HepG2 (cell line): ENCODE results near the gene RINL. TPM values are rescaled to one million over a fixed set of nuclear protein-coding genes. Genes with fewer than 3 reads are reported as not detected.

ENCODE experiments used
- BORCS8-MEF2B ChIP-seq: sonication (generic); formaldehyde crosslinking; IDR thresholded peaks from 2 replicates; pipeline ENCODE4 v1.8.0; 2022; ENCODE audit warnings: mild to moderate bottlenecking, missing genetic modification reagents
- ELF3 ChIP-seq: IDR thresholded peaks from 2 replicates; pipeline ENCODE4 v1.6.1; 2016; ENCODE audit warnings: missing genetic modification reagents, missing compliant biosample characterization
- FOSL2 ChIP-seq: sonication (generic); formaldehyde crosslinking; IDR thresholded peaks from 2 replicates; pipeline ENCODE4 v1.4.0; 2020; ENCODE audit warnings: missing genetic modification reagents
- GATAD2A ChIP-seq: IDR thresholded peaks from 2 replicates; pipeline ENCODE4 v1.6.1; 2016
- GFI1 ChIP-seq: sonication (generic); formaldehyde crosslinking; IDR thresholded peaks from 2 replicates; pipeline ENCODE4 v1.5.0; 2020; ENCODE audit warnings: missing genetic modification reagents, mild to moderate bottlenecking, borderline replicate concordance
- HOXA3 ChIP-seq: sonication (generic); formaldehyde crosslinking; IDR thresholded peaks from 2 replicates; pipeline ENCODE4 v1.5.0; 2020; ENCODE audit warnings: missing genetic modification reagents
- IRF1 ChIP-seq: sonication (generic); formaldehyde crosslinking; IDR thresholded peaks from 2 replicates; pipeline ENCODE4 v1.4.0; 2020; ENCODE audit warnings: low read depth, mild to moderate bottlenecking, missing genetic modification reagents
- KMT2B ChIP-seq: IDR thresholded peaks from 2 replicates; pipeline ENCODE4 v1.6.1; 2016; ENCODE audit warnings: missing genetic modification reagents, missing compliant biosample characterization
- NR2C2 ChIP-seq: sonication (generic); formaldehyde crosslinking; IDR thresholded peaks from 2 replicates; pipeline ENCODE4 v1.4.0; 2020; ENCODE audit warnings: missing genetic modification reagents, mild to moderate bottlenecking, moderate library complexity, borderline replicate concordance
- PAXIP1 ChIP-seq: sonication (generic); formaldehyde crosslinking; conservative IDR thresholded peaks from 2 replicates; pipeline ENCODE4 v1.4.0; 2020; ENCODE audit warnings: mild to moderate bottlenecking, missing genetic modification reagents, moderate library complexity
- POGZ ChIP-seq: sonication (generic); formaldehyde crosslinking; IDR thresholded peaks from 2 replicates; pipeline ENCODE4 v1.4.0; 2020; ENCODE audit warnings: mild to moderate bottlenecking, missing genetic modification reagents
- POLR2G ChIP-seq: fragments of 200-400 bp; formaldehyde crosslinking; IDR thresholded peaks from 2 replicates; pipeline ENCODE4 v1.6.1; 2018; ENCODE audit warnings: mild to moderate bottlenecking, low read depth, low read length, moderate library complexity
- RAD51 ChIP-seq: fragments of 450-650 bp; IDR thresholded peaks from 2 replicates; pipeline ENCODE4 v1.6.1; 2016; ENCODE audit warnings: borderline replicate concordance
- SMARCE1 ChIP-seq: fragments of 450-650 bp; IDR thresholded peaks from 2 replicates; pipeline ENCODE4 v1.6.1; 2017; ENCODE audit warnings: borderline replicate concordance
- SRF ChIP-seq: IDR thresholded peaks from 2 replicates; pipeline ENCODE4 v1.6.1; 2011; ENCODE audit warnings: mild to moderate bottlenecking, low read depth, low read length, moderate library complexity
- TEAD2 ChIP-seq: sonication (generic); formaldehyde crosslinking; IDR thresholded peaks from 2 replicates; pipeline ENCODE4 v1.9.0; 2021; ENCODE audit warnings: missing genetic modification reagents
- ZMYM3 ChIP-seq: sonication (generic); formaldehyde crosslinking; IDR thresholded peaks from 2 replicates; pipeline ENCODE4 v1.5.1; 2020; ENCODE audit warnings: mild to moderate bottlenecking, missing genetic modification reagents
- ZNF281 ChIP-seq: sonication (generic); formaldehyde crosslinking; IDR thresholded peaks from 2 replicates; pipeline ENCODE4 v1.4.0; 2020; ENCODE audit warnings: missing genetic modification reagents, borderline replicate concordance
- ZNF503 ChIP-seq: sonication (generic); formaldehyde crosslinking; IDR thresholded peaks from 2 replicates; pipeline ENCODE4 v1.4.0; 2020; ENCODE audit warnings: missing genetic modification reagents
- ZNF547 ChIP-seq: sonication (generic); formaldehyde crosslinking; IDR thresholded peaks from 2 replicates; pipeline ENCODE4 v1.5.1; 2020; ENCODE audit warnings: mild to moderate bottlenecking, missing genetic modification reagents
- ZNF564 ChIP-seq: sonication (generic); formaldehyde crosslinking; IDR thresholded peaks from 2 replicates; pipeline ENCODE4 v1.8.1; 2023; ENCODE audit warnings: mild to moderate bottlenecking, missing genetic modification reagents
- ZNF883 ChIP-seq: sonication (generic); formaldehyde crosslinking; IDR thresholded peaks from 2 replicates; pipeline ENCODE4 v1.5.1; 2020; ENCODE audit warnings: mild to moderate bottlenecking, missing genetic modification reagents; ENCODE audit errors: not compliant biosample characterization
- polyA plus RNA-seq, 8 experiments: library from polyadenylated mRNA; depleted of rRNA in 3 of 8; stranded (reverse) in 7 of 8; unstranded in 1 of 8; fragments of >200 nt; fragmentation: Illumina TruSeq in 4 of 8; extraction: Trizol in 4 of 8; gene quantifications; 2 replicates each; pipeline versions ENCODE4 v1.2.1 to v1.2.3, GENCODE V29; 2011 to 2016; ENCODE audit warnings: low read depth in 4 of 8, missing spikeins in 1 of 8, mixed read lengths in 1 of 8; ENCODE audit not compliant: insufficient read depth in 1 of 8
- total RNA-seq, 5 experiments: library from RNA; depleted of rRNA; stranded (reverse); fragments of >200 nt; fragmentation: Illumina TruSeq; extraction: Trizol; gene quantifications; 2 replicates each; pipeline ENCODE4 v1.2.3, GENCODE V29; 2016; ENCODE audit warnings: low read depth in 1 of 5

The RINL gene
- total and polyA plus RNA-seq, 2 of the 13 experiments (the other 11 are each of a cell fraction or from before 2014, with no cell fraction given), result 11.4 to 18.0 TPM

DNA sequence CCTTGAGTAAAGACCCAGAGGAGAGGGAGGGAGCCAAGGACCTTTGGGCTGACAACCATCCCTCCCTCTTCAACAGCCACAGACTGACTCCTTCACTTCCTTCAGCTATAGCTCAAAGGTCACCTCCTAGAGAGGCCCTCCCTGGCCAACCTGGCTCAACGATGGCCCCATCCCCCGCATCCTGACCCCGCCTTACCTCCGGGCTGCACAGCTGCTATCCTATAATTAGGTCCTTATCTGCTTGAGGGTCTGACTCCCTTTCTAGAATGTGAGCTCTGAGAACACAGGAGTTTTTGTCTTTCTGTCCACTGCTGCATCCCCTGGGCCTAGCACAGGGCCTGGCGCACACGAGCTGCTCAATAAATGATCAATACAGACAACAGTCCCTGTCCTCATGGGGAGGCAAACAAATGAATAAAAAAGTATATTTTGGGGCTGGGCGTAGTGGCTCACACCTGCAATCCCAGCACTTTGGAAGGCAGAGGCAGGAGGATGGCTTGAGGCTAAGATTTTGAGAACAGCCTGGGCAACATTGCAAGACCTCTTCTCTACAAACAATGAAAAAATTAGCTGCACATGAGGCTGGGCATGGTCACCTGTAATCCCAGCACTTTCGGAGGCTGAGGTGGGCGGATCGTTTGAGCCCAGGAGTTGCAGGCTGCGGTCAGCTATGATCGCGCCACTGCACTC, 58.7 kb downstream of the RINL start (continued):
- TF ChIP-seq PAXIP1 (CRISPR knock-in tag), result peak; percentile 78
- TF ChIP-seq HOXA3 (CRISPR knock-in tag), result peak; percentile 39; the same call in 1 of the 2 replicates
- no peak for TF ChIP-seq ZNF547
- peak; percentile 25; the same call in 1 of the 2 replicates for TF ChIP-seq ELF3 (CRISPR knock-in tag)
- TF ChIP-seq ZNF503, result no peak
- TF ChIP-seq KMT2B, result no peak
- TF ChIP-seq ZNF564 (CRISPR knock-in tag), result no peak
- no peak for TF ChIP-seq POGZ (CRISPR knock-in tag)
- 0 out of 2 replicates have a peak, but pooled peaks have one; percentile 69 for TF ChIP-seq GFI1 (CRISPR knock-in tag)
- no peak for TF ChIP-seq TEAD2 (CRISPR knock-in tag)
- peak; percentile 97 for TF ChIP-seq ZNF281 (CRISPR knock-in tag)
- TF ChIP-seq ZNF883 (CRISPR knock-in tag), result no peak
- TF ChIP-seq GATAD2A (CRISPR knock-in tag), result peak; percentile 66
- TF ChIP-seq ZMYM3 (CRISPR knock-in tag), result 0 out of 2 replicates have a peak, but pooled peaks have one; percentile 16
- TF ChIP-seq SMARCE1, result no peak
- no peak for TF ChIP-seq NR2C2 (CRISPR knock-in tag)
- TF ChIP-seq RAD51, result no peak
- TF ChIP-seq POLR2G, result no peak
- TF ChIP-seq SRF, result no peak
- TF ChIP-seq BORCS8-MEF2B (CRISPR knock-in tag), result 0 out of 2 replicates have a peak, but pooled peaks have one; percentile 19
- 0 out of 2 replicates have a peak, but pooled peaks have one; percentile 7 for TF ChIP-seq FOSL2 (CRISPR knock-in tag)
- TF ChIP-seq IRF1 (CRISPR knock-in tag), result no peak
